HFF-Myc (cell line): ENCODE measurements around the gene LSM6.

Source experiments
- DNase-seq: peaks from one replicate; pipeline ENCODE4 v3.0.0-alpha.2; 2011; ENCODE audit warnings: low read depth; ENCODE audit errors: extremely low read depth
- H3K4me3 ChIP-seq: replicated peaks from 2 replicates; pipeline ENCODE4 v1.5.1; 2011; ENCODE audit warnings: low read depth, mild to moderate bottlenecking, control low read depth, low read length
- CTCF ChIP-seq: IDR thresholded peaks from 2 replicates; pipeline ENCODE4 v1.5.1; 2012; ENCODE audit warnings: mild to moderate bottlenecking, low read depth, low read length, control low read depth; ENCODE audit errors: missing control alignments

Gene LSM6

GRCh38 chr4:146146918-146147317 lies 28.6 kb upstream of the LSM6 start:
- TF ChIP-seq CTCF, result no peak
- no peak overlapping the region for H3K4me3 ChIP-seq
- DNase-seq, result no peak

GRCh38 chr4:146148021-146148420 lies 27.5 kb upstream of the LSM6 start:
- no peak for TF ChIP-seq CTCF
- DNase-seq, result no peak
- no peak overlapping the region for H3K4me3 ChIP-seq

GRCh38 chr4:146154057-146154456 lies 21.5 kb upstream of the LSM6 start:
- no peak overlapping the region for H3K4me3 ChIP-seq
- no peak for DNase-seq
- no peak for TF ChIP-seq CTCF

GRCh38 chr4:146155152-146155724 lies 20.3 kb upstream of the LSM6 start:
- no peak for TF ChIP-seq CTCF
- H3K4me3 ChIP-seq, result no peak overlapping the region
- no peak for DNase-seq

- H3K4me3 ChIP-seq, result no peak overlapping the region
- no peak for DNase-seq
- no peak for TF ChIP-seq CTCF
Measured at GRCh38 chr4:146158036-146158745, 17.3 kb upstream of the LSM6 start.

- TF ChIP-seq CTCF, result no peak
- no peak for DNase-seq
- no peak overlapping the region for H3K4me3 ChIP-seq
Measured at GRCh38 chr4:146159384-146160058, 16.0 kb upstream of the LSM6 start.
